GM23338 (cell line): ENCODE measurements around the gene DCUN1D2. TPM values are rescaled to one million over a fixed set of nuclear protein-coding genes. Genes with fewer than 3 reads are reported as not detected.

ENCODE experiments used
- ATAC-seq: fragments of 200-7000 bp; cut with Tn5 transposase; 3 replicates; pipeline ENCODE4 v1.9.1; 2020
- DNase-seq: peaks from one replicate; pipeline ENCODE4 v3.0.0-alpha.2; 2015; ENCODE audit warnings: low spot score
- H2AFZ ChIP-seq: fragments of 200-600 bp; sonication (generic); 2 replicates; pipeline ENCODE4 v1.8.0; 2016; ENCODE audit warnings: antibody characterized with exemption, mild to moderate bottlenecking, moderate library complexity
- H3F3A ChIP-seq: fragments of 200-600 bp; sonication (generic); replicated peaks from 2 replicates; pipeline ENCODE4 v1.8.0; 2017; ENCODE audit warnings: antibody characterized with exemption, mixed run types, low read depth
- H3K27ac ChIP-seq: fragments of 200-600 bp; sonication (generic); 2 replicates; pipeline ENCODE4 v1.6.1; 2016; ENCODE audit warnings: low read depth
- H3K27me3 ChIP-seq: fragments of 200-600 bp; sonication (generic); 2 replicates; pipeline ENCODE4 v1.8.0; 2016; ENCODE audit warnings: mild to moderate bottlenecking, mixed run types, moderate library complexity; ENCODE audit not compliant: insufficient read depth
- H3K36me3 ChIP-seq: fragments of 200-600 bp; sonication (generic); 2 replicates; pipeline ENCODE4 v1.8.0; 2016; ENCODE audit warnings: mild to moderate bottlenecking; ENCODE audit not compliant: insufficient read depth
- H3K4me1 ChIP-seq: fragments of 200-600 bp; sonication (generic); 2 replicates; pipeline ENCODE4 v1.8.0; 2016; ENCODE audit warnings: mild to moderate bottlenecking, moderate library complexity; ENCODE audit not compliant: insufficient read depth
- H3K4me2 ChIP-seq: fragments of 200-600 bp; sonication (generic); 2 replicates; pipeline ENCODE4 v1.7.1; 2017; ENCODE audit warnings: mixed run types
- H3K4me3 ChIP-seq: fragments of 200-600 bp; sonication (generic); 2 replicates; pipeline ENCODE4 v1.6.1; 2016; ENCODE audit warnings: mixed run types
- H3K79me2 ChIP-seq: fragments of 200-600 bp; sonication (generic); replicated peaks from 2 replicates; pipeline ENCODE4 v1.8.0; 2017; ENCODE audit warnings: mild to moderate bottlenecking; ENCODE audit not compliant: insufficient read depth
- H3K9me2 ChIP-seq: fragments of 200-600 bp; sonication (generic); 2 replicates; pipeline ENCODE4 v1.8.0; 2017; ENCODE audit not compliant: insufficient read depth
- H4K20me1 ChIP-seq: fragments of 200-600 bp; sonication (generic); replicated peaks from 2 replicates; pipeline ENCODE4 v1.8.0; 2017; ENCODE audit warnings: mild to moderate bottlenecking; ENCODE audit not compliant: insufficient read depth
- H3K27ac Mint-ChIP-seq: 2 replicates; pipeline ENCODE4 v1.8.0; 2020; ENCODE audit warnings: inconsistent platforms, mild to moderate bottlenecking, moderate library complexity, mixed read lengths
- H3K27me3 Mint-ChIP-seq: 3 replicates; pipeline ENCODE4 v1.8.0; 2022; ENCODE audit warnings: low read depth, mild to moderate bottlenecking, moderate library complexity, mixed read lengths, inconsistent platforms; ENCODE audit not compliant: insufficient read depth, poor library complexity
- H3K36me3 Mint-ChIP-seq: 3 replicates; pipeline ENCODE4 v1.8.0; 2021; ENCODE audit warnings: low read depth, mild to moderate bottlenecking, inconsistent platforms, moderate library complexity, mixed read lengths
- H3K4me1 Mint-ChIP-seq: 3 replicates; pipeline ENCODE4 v1.8.0; 2020; ENCODE audit warnings: mild to moderate bottlenecking, inconsistent platforms, mixed read lengths
- H3K4me3 Mint-ChIP-seq: 3 replicates; pipeline ENCODE4 v1.8.0; 2021; ENCODE audit warnings: moderate library complexity, mild to moderate bottlenecking, inconsistent platforms, mixed read lengths
- H3K9me3 Mint-ChIP-seq: 3 replicates; pipeline ENCODE4 v1.8.0; 2020; ENCODE audit warnings: moderate library complexity, mild to moderate bottlenecking, inconsistent platforms, mixed read lengths
- CREB1 ChIP-seq: fragments of 250-450 bp; sonication (Bioruptor Pico); IDR thresholded peaks from 2 replicates; pipeline ENCODE4 v1.5.0; 2020; ENCODE audit warnings: low read depth, mild to moderate bottlenecking, moderate library complexity
- EZH2 ChIP-seq: fragments of 200-600 bp; sonication (generic); IDR thresholded peaks from one replicate; pipeline ENCODE4 v1.8.0; 2017; ENCODE audit warnings: antibody characterized with exemption, mild to moderate bottlenecking, low read depth; ENCODE audit not compliant: unreplicated experiment
- POLR2AphosphoS5 ChIP-seq: IDR thresholded peaks from 2 replicates; pipeline ENCODE4 v1.6.1; 2016; ENCODE audit warnings: antibody characterized with exemption, low read depth
- STAT1 ChIP-seq: IDR thresholded peaks from one replicate; pipeline ENCODE4 v1.6.1; 2016; ENCODE audit warnings: antibody characterized with exemption; ENCODE audit not compliant: unreplicated experiment
- polyA plus RNA-seq: library from polyadenylated mRNA; unstranded; fragments of >200 nt; fragmentation: Nextera tagmentation; extraction: Ambion mirVana; gene quantifications from 2 replicates; pipeline ENCODE4 v1.2.1, GENCODE V29; 2016
- total RNA-seq: library from RNA; depleted of rRNA; stranded (reverse); fragments of >200 nt; shearing (Covaris generic); gene quantifications from 2 replicates; pipeline ENCODE4 v1.2.3, GENCODE V29; 2014
- TF ChIP-seq, protein P1 (sequence below): IDR thresholded peaks from one replicate; pipeline ENCODE4 v1.6.1; 2018; ENCODE audit warnings: antibody characterized with exemption; ENCODE audit not compliant: unreplicated experiment
- TF ChIP-seq, protein P2 (sequence below): fragments of 250-450 bp; sonication (Bioruptor Pico); IDR thresholded peaks from 2 replicates; pipeline ENCODE4 v1.5.0; 2020; ENCODE audit warnings: mild to moderate bottlenecking, moderate library complexity

DCUN1D2 gene
- total and polyA plus RNA-seq, 2 experiments from 2014 or later: 12.3 to 38.0 TPM

DNA sequence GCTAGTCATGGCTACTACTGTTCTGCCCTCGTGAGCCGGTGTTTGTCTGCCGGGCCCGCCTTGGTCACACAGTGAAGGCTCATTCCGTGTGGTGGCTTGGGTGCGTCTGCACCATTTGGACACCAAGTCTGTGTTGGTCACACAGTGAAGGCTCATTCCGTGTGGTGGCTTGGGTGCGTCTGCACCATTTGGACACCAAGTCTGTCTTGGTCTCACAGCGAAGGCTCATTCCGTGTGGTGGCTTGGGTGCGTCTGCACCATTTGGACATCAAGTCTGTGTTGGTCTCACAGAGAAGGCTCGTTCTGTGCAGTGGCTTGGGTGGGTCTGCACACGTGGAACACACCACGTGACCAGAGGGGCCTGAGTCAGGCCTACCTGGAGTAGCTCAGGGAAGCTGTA lies 29.0 kb upstream of the DCUN1D2 start:
- peaks cover 19% of the 10 kb centered on the region for H3K36me3 Mint-ChIP-seq
- H3K4me3 Mint-ChIP-seq: no peak overlapping the region
- H3K36me3 ChIP-seq: 0 out of 2 replicates have a peak, but pooled peaks cover 3% of the 10 kb centered on the region
- H3K79me2 ChIP-seq: peaks cover 13% of the 10 kb centered on the region; the same call in 1 of the 2 replicates
- ATAC-seq (no peak), DNase-seq (no peak)
- no peak overlapping the region for H2AFZ ChIP-seq
- H3K27me3 Mint-ChIP-seq: no peaks in the 10 kb centered on the region
- no peaks in the 10 kb centered on the region for H3K4me1 Mint-ChIP-seq
- H3K9me3 Mint-ChIP-seq: no peaks in the 10 kb centered on the region
- H4K20me1 ChIP-seq: peaks cover 20% of the 10 kb centered on the region
- H3K4me1 ChIP-seq: no peaks in the 10 kb centered on the region
- H3K27ac ChIP-seq: no peak overlapping the region
- H3K9me2 ChIP-seq: no peaks in the 10 kb centered on the region
- H3K27ac Mint-ChIP-seq: no peak overlapping the region
- H3F3A ChIP-seq: 0 out of 2 replicates have a peak, but pooled peaks cover 3% of the 10 kb centered on the region
- TF ChIP-seq, protein P1, sequence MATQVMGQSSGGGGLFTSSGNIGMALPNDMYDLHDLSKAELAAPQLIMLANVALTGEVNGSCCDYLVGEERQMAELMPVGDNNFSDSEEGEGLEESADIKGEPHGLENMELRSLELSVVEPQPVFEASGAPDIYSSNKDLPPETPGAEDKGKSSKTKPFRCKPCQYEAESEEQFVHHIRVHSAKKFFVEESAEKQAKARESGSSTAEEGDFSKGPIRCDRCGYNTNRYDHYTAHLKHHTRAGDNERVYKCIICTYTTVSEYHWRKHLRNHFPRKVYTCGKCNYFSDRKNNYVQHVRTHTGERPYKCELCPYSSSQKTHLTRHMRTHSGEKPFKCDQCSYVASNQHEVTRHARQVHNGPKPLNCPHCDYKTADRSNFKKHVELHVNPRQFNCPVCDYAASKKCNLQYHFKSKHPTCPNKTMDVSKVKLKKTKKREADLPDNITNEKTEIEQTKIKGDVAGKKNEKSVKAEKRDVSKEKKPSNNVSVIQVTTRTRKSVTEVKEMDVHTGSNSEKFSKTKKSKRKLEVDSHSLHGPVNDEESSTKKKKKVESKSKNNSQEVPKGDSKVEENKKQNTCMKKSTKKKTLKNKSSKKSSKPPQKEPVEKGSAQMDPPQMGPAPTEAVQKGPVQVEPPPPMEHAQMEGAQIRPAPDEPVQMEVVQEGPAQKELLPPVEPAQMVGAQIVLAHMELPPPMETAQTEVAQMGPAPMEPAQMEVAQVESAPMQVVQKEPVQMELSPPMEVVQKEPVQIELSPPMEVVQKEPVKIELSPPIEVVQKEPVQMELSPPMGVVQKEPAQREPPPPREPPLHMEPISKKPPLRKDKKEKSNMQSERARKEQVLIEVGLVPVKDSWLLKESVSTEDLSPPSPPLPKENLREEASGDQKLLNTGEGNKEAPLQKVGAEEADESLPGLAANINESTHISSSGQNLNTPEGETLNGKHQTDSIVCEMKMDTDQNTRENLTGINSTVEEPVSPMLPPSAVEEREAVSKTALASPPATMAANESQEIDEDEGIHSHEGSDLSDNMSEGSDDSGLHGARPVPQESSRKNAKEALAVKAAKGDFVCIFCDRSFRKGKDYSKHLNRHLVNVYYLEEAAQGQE: no peak
- H3K4me2 ChIP-seq: no peak overlapping the region
- no peak overlapping the region for H3K4me3 ChIP-seq
- no peaks in the 10 kb centered on the region for H3K27me3 ChIP-seq

DNA sequence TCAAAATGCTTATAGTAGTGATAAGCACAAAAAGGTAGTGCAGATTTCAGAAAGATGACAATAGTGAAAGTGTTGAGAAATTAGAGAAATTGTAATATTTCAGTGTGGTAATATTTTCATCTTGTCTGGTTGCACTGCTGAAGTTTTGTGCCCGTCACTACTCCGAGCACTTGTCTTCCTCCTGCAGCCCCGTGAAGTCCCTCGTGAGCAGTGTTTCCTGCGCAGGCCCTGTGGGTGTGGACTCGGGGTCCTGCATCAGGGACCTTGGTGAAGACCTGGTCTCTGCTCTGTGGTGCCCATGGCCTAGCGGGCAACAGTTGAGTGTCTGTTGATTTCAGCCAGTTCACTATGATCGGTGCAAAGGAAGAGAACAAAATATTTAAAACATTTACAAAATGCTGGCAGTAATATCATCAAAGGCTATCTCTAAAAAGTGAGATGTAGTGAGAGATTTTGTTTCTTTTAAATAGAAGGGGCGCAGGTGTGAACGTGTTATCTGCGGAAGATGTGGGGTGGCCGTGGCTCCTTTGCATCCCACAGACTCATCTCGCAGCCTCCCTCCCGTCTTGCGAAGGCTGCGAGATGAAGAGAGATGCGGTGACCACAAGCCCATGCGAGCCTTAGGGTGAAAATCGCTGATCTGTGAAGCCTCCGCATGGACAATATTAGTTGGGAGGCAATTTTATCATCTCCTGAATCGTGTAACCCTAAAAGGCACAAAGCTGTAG lies 27.7 kb upstream of the DCUN1D2 start:
- H3K4me1 ChIP-seq: no peaks in the 10 kb centered on the region
- Mint-ChIP-seq H3K27me3 (no peaks in the 10 kb centered on the region), H3K9me3 (no peaks in the 10 kb centered on the region), H3K36me3 (peaks cover 19% of the 10 kb centered on the region; the same call in 2 of the 3 replicates), H3K27ac (no peak overlapping the region), H3K4me1 (no peaks in the 10 kb centered on the region), H3K4me3 (no peak overlapping the region)
- H2AFZ ChIP-seq: no peak overlapping the region
- H3K9me2 ChIP-seq: no peaks in the 10 kb centered on the region
- peaks cover 20% of the 10 kb centered on the region for H4K20me1 ChIP-seq
- no peak for ATAC-seq
- H3K4me2 ChIP-seq: no peak overlapping the region
- H3K27ac ChIP-seq: no peak overlapping the region
- H3F3A ChIP-seq: 0 out of 2 replicates have a peak, but pooled peaks cover 3% of the 10 kb centered on the region
- H3K27me3 ChIP-seq: no peaks in the 10 kb centered on the region
- TF ChIP-seq CREB1 (CRISPR knock-in tag) (no peak), EZH2 (no peak), STAT1 (no peak), POLR2AphosphoS5 (no peak)
- TF ChIP-seq, protein P2, sequence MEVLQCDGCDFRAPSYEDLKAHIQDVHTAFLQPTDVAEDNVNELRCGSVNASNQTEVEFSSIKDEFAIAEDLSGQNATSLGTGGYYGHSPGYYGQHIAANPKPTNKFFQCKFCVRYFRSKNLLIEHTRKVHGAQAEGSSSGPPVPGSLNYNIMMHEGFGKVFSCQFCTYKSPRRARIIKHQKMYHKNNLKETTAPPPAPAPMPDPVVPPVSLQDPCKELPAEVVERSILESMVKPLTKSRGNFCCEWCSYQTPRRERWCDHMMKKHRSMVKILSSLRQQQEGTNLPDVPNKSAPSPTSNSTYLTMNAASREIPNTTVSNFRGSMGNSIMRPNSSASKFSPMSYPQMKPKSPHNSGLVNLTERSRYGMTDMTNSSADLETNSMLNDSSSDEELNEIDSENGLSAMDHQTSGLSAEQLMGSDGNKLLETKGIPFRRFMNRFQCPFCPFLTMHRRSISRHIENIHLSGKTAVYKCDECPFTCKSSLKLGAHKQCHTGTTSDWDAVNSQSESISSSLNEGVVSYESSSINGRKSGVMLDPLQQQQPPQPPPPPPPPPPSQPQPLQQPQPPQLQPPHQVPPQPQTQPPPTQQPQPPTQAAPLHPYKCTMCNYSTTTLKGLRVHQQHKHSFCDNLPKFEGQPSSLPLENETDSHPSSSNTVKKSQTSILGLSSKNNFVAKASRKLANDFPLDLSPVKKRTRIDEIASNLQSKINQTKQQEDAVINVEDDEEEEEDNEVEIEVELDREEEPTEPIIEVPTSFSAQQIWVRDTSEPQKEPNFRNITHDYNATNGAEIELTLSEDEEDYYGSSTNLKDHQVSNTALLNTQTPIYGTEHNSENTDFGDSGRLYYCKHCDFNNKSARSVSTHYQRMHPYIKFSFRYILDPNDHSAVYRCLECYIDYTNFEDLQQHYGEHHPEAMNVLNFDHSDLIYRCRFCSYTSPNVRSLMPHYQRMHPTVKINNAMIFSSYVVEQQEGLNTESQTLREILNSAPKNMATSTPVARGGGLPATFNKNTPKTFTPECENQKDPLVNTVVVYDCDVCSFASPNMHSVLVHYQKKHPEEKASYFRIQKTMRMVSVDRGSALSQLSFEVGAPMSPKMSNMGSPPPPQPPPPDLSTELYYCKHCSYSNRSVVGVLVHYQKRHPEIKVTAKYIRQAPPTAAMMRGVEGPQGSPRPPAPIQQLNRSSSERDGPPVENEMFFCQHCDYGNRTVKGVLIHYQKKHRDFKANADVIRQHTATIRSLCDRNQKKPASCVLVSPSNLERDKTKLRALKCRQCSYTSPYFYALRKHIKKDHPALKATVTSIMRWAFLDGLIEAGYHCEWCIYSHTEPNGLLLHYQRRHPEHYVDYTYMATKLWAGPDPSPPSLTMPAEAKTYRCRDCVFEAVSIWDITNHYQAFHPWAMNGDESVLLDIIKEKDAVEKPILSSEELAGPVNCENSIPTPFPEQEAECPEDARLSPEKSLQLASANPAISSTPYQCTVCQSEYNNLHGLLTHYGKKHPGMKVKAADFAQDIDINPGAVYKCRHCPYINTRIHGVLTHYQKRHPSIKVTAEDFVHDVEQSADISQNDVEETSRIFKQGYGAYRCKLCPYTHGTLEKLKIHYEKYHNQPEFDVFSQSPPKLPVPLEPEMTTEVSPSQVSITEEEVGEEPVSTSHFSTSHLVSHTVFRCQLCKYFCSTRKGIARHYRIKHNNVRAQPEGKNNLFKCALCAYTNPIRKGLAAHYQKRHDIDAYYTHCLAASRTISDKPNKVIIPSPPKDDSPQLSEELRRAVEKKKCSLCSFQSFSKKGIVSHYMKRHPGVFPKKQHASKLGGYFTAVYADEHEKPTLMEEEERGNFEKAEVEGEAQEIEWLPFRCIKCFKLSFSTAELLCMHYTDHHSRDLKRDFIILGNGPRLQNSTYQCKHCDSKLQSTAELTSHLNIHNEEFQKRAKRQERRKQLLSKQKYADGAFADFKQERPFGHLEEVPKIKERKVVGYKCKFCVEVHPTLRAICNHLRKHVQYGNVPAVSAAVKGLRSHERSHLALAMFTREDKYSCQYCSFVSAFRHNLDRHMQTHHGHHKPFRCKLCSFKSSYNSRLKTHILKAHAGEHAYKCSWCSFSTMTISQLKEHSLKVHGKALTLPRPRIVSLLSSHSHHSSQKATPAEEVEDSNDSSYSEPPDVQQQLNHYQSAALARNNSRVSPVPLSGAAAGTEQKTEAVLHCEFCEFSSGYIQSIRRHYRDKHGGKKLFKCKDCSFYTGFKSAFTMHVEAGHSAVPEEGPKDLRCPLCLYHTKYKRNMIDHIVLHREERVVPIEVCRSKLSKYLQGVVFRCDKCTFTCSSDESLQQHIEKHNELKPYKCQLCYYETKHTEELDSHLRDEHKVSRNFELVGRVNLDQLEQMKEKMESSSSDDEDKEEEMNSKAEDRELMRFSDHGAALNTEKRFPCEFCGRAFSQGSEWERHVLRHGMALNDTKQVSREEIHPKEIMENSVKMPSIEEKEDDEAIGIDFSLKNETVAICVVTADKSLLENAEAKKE (CRISPR knock-in tag): no peak
- peaks cover 5% of the 10 kb centered on the region; the same call in 1 of the 2 replicates for H3K79me2 ChIP-seq
- no peak for DNase-seq
- 0 out of 2 replicates have a peak, but pooled peaks cover 3% of the 10 kb centered on the region for H3K36me3 ChIP-seq
- no peak overlapping the region for H3K4me3 ChIP-seq
